K562 (cell line): ENCODE data around the gene ZFYVE21. TPM values are rescaled to one million over a fixed set of nuclear protein-coding genes. Genes with fewer than 3 reads are reported as not detected.

ENCODE experiments used
- CTCF ChIP-seq, 3 experiments: IDR thresholded peaks in 2 of 3; conservative IDR thresholded peaks in 1 of 3; 2 replicates each; pipeline ENCODE4 v1.5.1; 2011 to 2012; ENCODE audit warnings: low read length in 3 of 3, mild to moderate bottlenecking in 3 of 3, control low read depth in 2 of 3, improper control_type of control experiment in 1 of 3, inconsistent platforms in 1 of 3, low read depth in 1 of 3, mixed read lengths in 1 of 3, moderate library complexity in 1 of 3; ENCODE audit not compliant: insufficient read depth in 2 of 3
- FOXO4 ChIP-seq: fragments of 450-650 bp; formaldehyde crosslinking; IDR thresholded peaks from 2 replicates; pipeline ENCODE4 v1.4.0; 2020; ENCODE audit warnings: mild to moderate bottlenecking, moderate library complexity
- HIVEP1 ChIP-seq: fragments of 250-450 bp; sonication (Bioruptor Pico); IDR thresholded peaks from 2 replicates; pipeline ENCODE4 v1.4.0; 2020; ENCODE audit warnings: mild to moderate bottlenecking
- MAFG ChIP-seq: fragments of 450-650 bp; conservative IDR thresholded peaks from 2 replicates; pipeline ENCODE4 v1.6.1; 2016; ENCODE audit warnings: missing genetic modification characterization, missing compliant biosample characterization
- RHOXF2B ChIP-seq: fragments of 250-450 bp; sonication (Bioruptor Pico); conservative IDR thresholded peaks from 2 replicates; pipeline ENCODE4 v1.5.1; 2021
- VEZF1 ChIP-seq: fragments of 200-800 bp; sonication (Bioruptor generic); IDR thresholded peaks from 2 replicates; pipeline ENCODE4 v1.6.1; 2017; ENCODE audit warnings: missing genetic modification characterization, missing compliant biosample characterization
- ZBTB12 ChIP-seq: fragments of 250-450 bp; sonication (Bioruptor Pico); IDR thresholded peaks from 2 replicates; pipeline ENCODE4 v1.4.0; 2020
- ZBTB34 ChIP-seq: fragments of 250-450 bp; sonication (Bioruptor Pico); IDR thresholded peaks from 2 replicates; pipeline ENCODE4 v1.8.0; 2021; ENCODE audit warnings: mild to moderate bottlenecking, moderate library complexity
- ZNF609 ChIP-seq: sonication (generic); formaldehyde crosslinking; IDR thresholded peaks from 2 replicates; pipeline ENCODE4 v1.8.1; 2023; ENCODE audit warnings: missing genetic modification reagents, mild to moderate bottlenecking, borderline replicate concordance
- ZNF655 ChIP-seq: fragments of 250-450 bp; sonication (Bioruptor Pico); IDR thresholded peaks from 2 replicates; pipeline ENCODE4 v1.5.0; 2021
- polyA plus RNA-seq, 8 experiments: library from polyadenylated mRNA; depleted of rRNA in 4 of 8; stranded (reverse) in 5 of 8; unstranded in 3 of 8; fragments of >200 nt; fragmentation: Nextera tagmentation in 2 of 8; fragmentation: Illumina TruSeq in 1 of 8; extraction: Ambion mirVana in 2 of 8; extraction: Trizol in 1 of 8; gene quantifications; 2 replicates each; pipeline versions ENCODE4 v1.2.1 to v1.2.3, GENCODE V29; 2011 to 2014; ENCODE audit warnings: inconsistent platforms in 1 of 8, missing spikeins in 1 of 8
- total RNA-seq, 7 experiments: library from RNA; depleted of rRNA in 6 of 7; stranded (reverse); fragments of >200 nt in 6 of 7; fragmentation: Illumina TruSeq in 2 of 7; extraction: Trizol in 2 of 7; gene quantifications; 2 replicates each; pipeline versions ENCODE4 v1.2.1 to v1.2.3, GENCODE V29; 2011 to 2021; ENCODE audit warnings: low replicate concordance in 1 of 7

Gene ZFYVE21
- total and polyA plus RNA-seq, 9 of the 15 experiments (the other 6 are each of a cell fraction or from before 2014, with no cell fraction given), result 0.90 to 23.1 (median 15.6) TPM

- TF ChIP-seq FOXO4 (CRISPR knock-in tag) (no peak), RHOXF2B (CRISPR knock-in tag) (no peak), MAFG (tag) (no peak), VEZF1 (CRISPR knock-in tag) (peak; percentile 85), ZBTB12 (CRISPR knock-in tag) (no peak), ZBTB34 (no peak), ZNF655 (no peak), CTCF (IDR thresholded peaks at IDR 0.05 in 2 of 3, conservative IDR thresholded peaks at IDR 0.05 in 1 of 3; ENCODE audit: insufficient read depth in 2 of 3, low read depth in 1 of 3, low read length in 3 of 3) (no peak), ZNF609 (CRISPR knock-in tag) (no peak; the same call in 1 of the 2 replicates), HIVEP1 (no peak)
Measured at GRCh38 chr14:103715052-103716000, at the start of gene ZFYVE21, which contains the start of gene XRCC3 (continued).
